Cerebellar cortex (tissue), 1 donor: Measurements from ENCODE around the gene SUMF2.
"Not testable (repeated sequence)": the region's sequence is repeated elsewhere in the genome, so short reads cannot be mapped to it uniquely, and the experiment has no call there.

ENCODE experiments used
- DNase-seq: peaks from one replicate; pipeline ENCODE4 v3.0.0-alpha.2; 2015; ENCODE audit warnings: low spot score

SUMF2 gene

GRCh38 chr7:56106108-56107073, 42.3 kb downstream of the SUMF2 start, which contains the start of gene CHCHD2:
Gene CHCHD2 (minus strand): TSS chr7:56106476. CDS start chr7:56106413, 63 bp downstream.
- peak; percentile 100 for DNase-seq

- no peak for DNase-seq
Measured at GRCh38 chr7:56107954-56108258, 43.8 kb downstream of the SUMF2 start.

DNA sequence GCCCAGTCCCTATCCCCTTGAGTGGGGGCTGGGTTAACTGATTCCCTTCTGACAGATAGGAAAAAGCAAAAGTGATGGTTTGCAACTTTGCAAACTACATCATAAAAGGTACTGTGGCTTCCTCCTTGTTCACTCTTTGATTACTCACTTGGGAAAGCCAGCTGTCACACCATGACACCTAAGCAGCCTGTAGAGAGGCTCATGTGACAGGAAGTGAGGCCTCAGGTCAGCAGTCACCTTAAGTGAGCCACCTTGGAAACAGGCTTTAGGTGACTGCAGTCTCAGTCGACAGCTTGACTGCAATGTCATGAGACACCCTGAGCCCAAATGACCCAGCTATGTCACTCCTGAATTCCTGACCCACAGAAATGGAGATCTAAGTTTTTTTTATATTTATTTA, 46.5 kb downstream of the SUMF2 start:
- DNase-seq: no peak

DNA sequence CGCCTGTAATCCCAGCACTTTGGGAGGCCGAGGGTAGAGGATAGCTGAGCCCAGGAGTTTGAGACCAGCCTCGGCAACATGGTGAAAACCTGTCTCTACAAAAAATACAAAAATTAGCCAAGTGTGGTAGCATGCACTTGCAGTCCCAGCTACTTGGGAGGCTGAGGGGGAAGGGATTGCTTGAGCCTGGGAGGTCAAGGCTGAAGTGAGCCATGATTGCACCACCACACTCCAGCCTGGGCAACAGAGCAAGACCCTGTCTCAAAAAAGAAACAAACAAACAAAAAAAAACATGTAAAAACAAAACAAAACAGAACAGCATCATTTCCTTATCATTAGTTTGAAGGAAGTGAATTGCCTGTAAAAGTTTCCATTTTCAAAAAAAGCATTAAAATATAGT, 48.2 kb downstream of the SUMF2 start:
- DNase-seq: not testable (repeated sequence)

- peak; percentile 44 for DNase-seq
Measured at GRCh38 chr7:56115852-56116538, 51.9 kb downstream of the SUMF2 start, which contains the start of gene NUPR2. Gene NUPR2 (minus strand): TSS chr7:56116417. CDS start chr7:56116314, 103 bp downstream.

DNA sequence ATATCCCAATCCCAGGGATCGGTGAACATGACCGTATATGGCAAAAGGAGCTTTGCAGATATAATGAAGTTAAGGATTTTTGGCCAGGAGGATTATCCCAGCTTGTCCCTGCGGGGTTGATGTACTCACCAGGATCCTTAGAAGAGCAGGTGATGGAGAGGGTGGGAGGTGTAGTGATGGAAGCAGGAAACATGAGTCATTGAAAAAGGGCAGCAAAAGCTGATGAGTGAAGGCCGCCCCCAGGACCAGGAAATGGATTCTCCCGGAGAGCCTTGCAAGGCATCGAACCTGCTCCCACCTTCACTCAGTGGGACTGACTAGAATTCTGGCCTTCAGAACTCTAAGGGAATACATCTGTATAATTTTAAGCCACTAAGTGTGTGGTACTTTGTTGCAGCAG, 57.4 kb downstream of the SUMF2 start:
- DNase-seq: no peak

DNA sequence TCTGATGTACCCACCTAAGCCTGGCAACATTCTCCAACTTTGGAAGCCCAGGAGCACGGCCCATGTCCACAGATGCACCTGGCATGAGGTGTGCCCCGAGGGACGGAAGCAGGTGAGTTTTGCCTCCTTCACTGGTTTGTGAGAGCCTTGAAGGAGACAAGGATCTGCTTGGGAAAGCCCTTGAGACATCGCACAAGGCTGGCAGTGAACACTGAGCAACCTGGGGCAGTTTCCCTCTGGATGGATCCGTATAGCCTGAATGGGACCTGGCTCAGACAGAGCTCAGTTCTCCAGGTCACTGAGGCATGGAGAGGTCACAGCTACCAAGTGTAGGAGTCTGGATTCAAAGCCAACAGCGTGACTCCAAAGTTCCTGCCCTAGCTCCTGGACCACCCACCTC, 60.9 kb downstream of the SUMF2 start:
- no peak for DNase-seq

GRCh38 chr7:56125831-56126230, 61.7 kb downstream of the SUMF2 start:
- DNase-seq: no peak

DNA sequence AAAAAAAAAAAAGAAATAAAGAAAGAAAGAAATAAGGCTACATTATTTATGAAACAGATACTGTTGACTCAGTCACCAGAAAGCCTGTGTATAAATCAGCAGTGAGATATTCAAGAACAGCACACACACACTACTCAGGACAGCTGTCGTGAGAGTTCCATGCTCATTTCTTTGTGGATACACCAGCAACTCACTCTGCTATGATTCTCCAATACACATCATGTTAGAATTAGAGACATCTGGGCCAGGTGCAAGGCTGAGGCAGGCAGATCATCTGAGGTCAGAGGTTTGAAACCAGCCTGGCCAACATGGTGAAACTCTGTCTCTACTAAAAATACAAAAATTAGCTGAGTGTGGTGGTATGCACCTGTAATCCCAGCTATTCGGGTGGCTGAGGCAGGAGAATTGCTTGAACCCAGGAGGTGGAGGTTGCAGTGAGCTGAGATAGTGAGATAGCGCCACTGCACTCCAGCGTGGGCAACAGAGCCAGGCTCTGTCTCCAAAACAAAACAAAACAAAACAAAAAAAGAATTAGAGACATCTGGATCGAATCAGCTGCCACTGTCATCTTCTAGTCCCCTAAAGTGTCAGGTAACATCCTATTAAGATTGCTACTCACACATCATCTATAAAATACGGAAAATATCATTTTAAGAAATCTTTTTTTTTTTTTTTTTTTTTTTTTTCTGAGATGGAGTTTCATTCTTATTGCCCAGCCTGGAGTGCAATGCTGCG, 63.3 kb downstream of the SUMF2 start:
- DNase-seq: no peak
